ENCODE data around the gene RNU1-4.
"Not testable (repeated sequence)": the region's sequence is repeated elsewhere in the genome, so short reads cannot be mapped to it uniquely, and the experiment has no call there.

Gene RNU1-4

DNA sequence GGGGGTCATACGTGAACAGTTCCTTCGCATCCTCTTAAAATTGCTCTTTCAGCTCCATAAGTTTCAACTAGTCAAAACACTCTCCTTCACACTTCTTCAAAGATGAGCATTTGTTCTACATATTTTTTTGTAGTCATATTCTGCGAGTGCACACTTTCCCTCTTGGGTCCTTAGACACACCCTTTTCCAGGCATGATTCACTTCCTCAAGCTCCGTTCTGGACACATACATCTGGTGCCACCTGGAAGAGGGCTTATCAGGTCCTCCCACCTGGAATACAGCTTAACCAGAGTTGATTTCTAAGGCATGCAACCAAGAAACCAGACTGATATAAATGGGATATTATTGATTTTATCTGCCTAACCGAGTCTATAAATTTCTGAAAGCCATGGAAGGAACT is 47.4 kb downstream of the RNU1-4 start:
- DNase-seq (ENCODE audit: low read depth in 2 of 3, low spot score in 2 of 3), result not testable (repeated sequence)
